Uterus (tissue), 4 donors: ENCODE data around the gene FAM120B. TPM values are rescaled to one million over a fixed set of nuclear protein-coding genes. Genes with fewer than 3 reads are reported as not detected.

Source experiments
- DNase-seq, 2 donors: peaks; one replicate each; pipeline ENCODE4 v3.0.0-alpha.2; 2019 to 2020
- H3K27ac ChIP-seq, 2 donors: fragments of 200-600 bp; sonication (generic); 1 replicate in 1 of 2; 2 replicates in 1 of 2; pipeline ENCODE4 v1.5.1; 2016 to 2018
- H3K27me3 ChIP-seq, 2 donors: fragments of 200-600 bp; sonication (generic); one replicate each; pipeline ENCODE4 v1.5.1; 2018 to 2019; ENCODE audit warnings: control low read depth in 1 of 2
- H3K36me3 ChIP-seq, 2 donors: fragments of 200-600 bp; sonication (generic); one replicate each; pipeline ENCODE4 v1.5.1; 2019; ENCODE audit warnings: control low read depth in 1 of 2
- H3K4me1 ChIP-seq, 2 donors: fragments of 200-600 bp; sonication (generic); one replicate each; pipeline ENCODE4 v1.5.1; 2018 to 2019; ENCODE audit warnings: control low read depth in 1 of 2
- H3K4me3 ChIP-seq, 2 donors: fragments of 200-600 bp; sonication (generic); 1 replicate in 1 of 2; 2 replicates in 1 of 2; pipeline ENCODE4 v1.5.1; 2018 to 2019; ENCODE audit warnings: mild to moderate bottlenecking in 1 of 2
- H3K9me3 ChIP-seq, 2 donors: fragments of 200-600 bp; sonication (generic); one replicate each; pipeline ENCODE4 v1.5.1; 2019; ENCODE audit warnings: control low read depth in 1 of 2
- CTCF ChIP-seq, 4 experiments: fragments of 200-600 bp in 2 of 4; fragments of 450-650 bp in 2 of 4; sonication (generic) in 2 of 4; IDR thresholded peaks; one replicate each; pipeline ENCODE4 v1.5.1; 2016 to 2019; ENCODE audit warnings: antibody characterized with exemption in 4 of 4, mild to moderate bottlenecking in 2 of 4, moderate library complexity in 1 of 4
- POLR2A ChIP-seq, 2 donors: fragments of 450-650 bp; IDR thresholded peaks; one replicate each; pipeline ENCODE4 v1.6.1; 2016; ENCODE audit warnings: antibody characterized with exemption in 2 of 2, mild to moderate bottlenecking in 1 of 2, moderate library complexity in 1 of 2
- intact Hi-C: fragments of 100-400 bp; cut with DNase I; formaldehyde crosslinking; loops from one replicate; pipeline ENCODE4 v1.15.1; 2023; ENCODE audit warnings: low total_unique reads
- total RNA-seq, 4 donors: library from RNA; depleted of rRNA in 3 of 4; stranded (reverse); fragments of >200 nt in 3 of 4; gene quantifications; one replicate each; pipeline versions ENCODE4 v1.1.0 to v1.2.4, GENCODE V29; 2014 to 2023
- donor health status: DM: yes; HTN: yes; CAD: no.

Gene FAM120B
- total RNA-seq, 4 donors from 2014 or later, result 12.1 to 50.9 (median 35.2) TPM

- TF ChIP-seq POLR2A (IDR thresholded peaks at IDR 0.05) (no peak), CTCF (IDR thresholded peaks at IDR 0.05) (no peak)
- no peaks in the 10 kb centered on the region for H3K27me3 ChIP-seq
- intact Hi-C loops, result no loop called here
These were observed 141.8 kb downstream of the FAM120B start for GRCh38 chr6:170448317-170448716.

GRCh38 chr6:170448751-170449630 is 142.4 kb downstream of the FAM120B start:
- Histone ChIP-seq H3K4me3 (no peak overlapping the region), H3K36me3 (no peaks in the 10 kb centered on the region), H3K4me1 (no peaks in the 10 kb centered on the region), H3K27me3 (no peaks in the 10 kb centered on the region), H3K27ac (no peak overlapping the region), H3K9me3 (no peaks in the 10 kb centered on the region)
- intact Hi-C loops, result no loop called here
- no peak for DNase-seq
- TF ChIP-seq CTCF (IDR thresholded peaks at IDR 0.05), result no peak
- no peak for TF ChIP-seq POLR2A (IDR thresholded peaks at IDR 0.05)

More at GRCh38 chr6:170448317-170448716, 141.8 kb downstream of the FAM120B start:
- Histone ChIP-seq H3K4me3 (no peak overlapping the region), H3K9me3 (no peaks in the 10 kb centered on the region), H3K27ac (no peak overlapping the region), H3K36me3 (no peaks in the 10 kb centered on the region), H3K4me1 (no peaks in the 10 kb centered on the region)
- DNase-seq, result no peak

- H3K36me3 ChIP-seq, result no peaks in the 10 kb centered on the region
- H3K4me3 ChIP-seq, result no peak overlapping the region
- no peak for DNase-seq
- no peak overlapping the region for H3K27ac ChIP-seq
- TF ChIP-seq CTCF (IDR thresholded peaks at IDR 0.05) (no peak), POLR2A (IDR thresholded peaks at IDR 0.05) (no peak)
- no peaks in the 10 kb centered on the region for H3K9me3 ChIP-seq
- no peaks in the 10 kb centered on the region for H3K27me3 ChIP-seq
- no peaks in the 10 kb centered on the region for H3K4me1 ChIP-seq
- intact Hi-C loops, result no loop called here
These were observed 143.5 kb downstream of the FAM120B start for GRCh38 chr6:170449835-170450753.

- H3K4me3 ChIP-seq, result no peak overlapping the region
- intact Hi-C loops, result no loop called here
- H3K27me3 ChIP-seq, result no peaks in the 10 kb centered on the region
- no peak overlapping the region for H3K27ac ChIP-seq
- no peak for TF ChIP-seq POLR2A (IDR thresholded peaks at IDR 0.05)
- TF ChIP-seq CTCF (IDR thresholded peaks at IDR 0.05), result no peak
- no peaks in the 10 kb centered on the region for H3K36me3 ChIP-seq
- no peaks in the 10 kb centered on the region for H3K4me1 ChIP-seq
- DNase-seq, result no peak
- no peaks in the 10 kb centered on the region for H3K9me3 ChIP-seq
These were observed 144.6 kb downstream of the FAM120B start for GRCh38 chr6:170450916-170451761.
